ENCODE measurements around the gene KCNMB4. TPM values are rescaled to one million over a fixed set of nuclear protein-coding genes. Genes with fewer than 3 reads are reported as not detected.
"Not testable (repeated sequence)": the region's sequence is repeated elsewhere in the genome, so short reads cannot be mapped to it uniquely, and the experiment has no call there.

KCNMB4 gene
- total RNA-seq, 1 experiment from 2014 or later = 0.13 TPM

GRCh38 chr12:70383886-70384285, 17.8 kb downstream of the KCNMB4 start:
- Histone ChIP-seq H3K36me3 (ENCODE audit: control insufficient read depth, insufficient read depth, low read length) (no peaks in the 10 kb centered on the region), H3K27me3 (ENCODE audit: control insufficient read depth, insufficient read depth, low read length) (no peaks in the 10 kb centered on the region), H3K27ac (ENCODE audit: low read length) (no peak overlapping the region), H3K9me3 (ENCODE audit: control insufficient read depth, insufficient read depth, low read depth, low read length) (no peaks in the 10 kb centered on the region), H3K4me3 (ENCODE audit: low read depth in 2 of 2, low read length in 2 of 2) (no peak overlapping the region), H3K4me1 (ENCODE audit: control insufficient read depth, insufficient read depth, low read length) (no peaks in the 10 kb centered on the region)
- in situ Hi-C loops (cut with HindIII; ENCODE audit: low pct_unique_long_range_greater_than_20kb, low sequenced_read_pairs) (no loop called here), intact Hi-C loops (cut with micrococcal nuclease; ENCODE audit: unreplicated experiment) (no loop called here)
- POLR2A ChIA-PET = no interaction called here
- TF ChIP-seq TCF7L2 (IDR thresholded peaks at IDR 0.05; ENCODE audit: low read depth, low read length) (no peak), SIN3A (IDR thresholded peaks at IDR 0.05; ENCODE audit: borderline replicate concordance, insufficient read depth, low read depth, low read length) (no peak), CTCF (IDR thresholded peaks at IDR 0.05) (no peak), REST (IDR thresholded peaks at IDR 0.05; ENCODE audit: insufficient read depth in 1 of 2, low read depth in 2 of 2, low read length in 1 of 2) (no peak), POLR2AphosphoS5 (IDR thresholded peaks at IDR 0.05; ENCODE audit: low read depth, low read length) (no peak)
- no TSS peak for BruUV-seq (replicated peaks)
- CTCF ChIA-PET = no interaction called here
- no peak for ATAC-seq
- no peak for DNase-seq (ENCODE audit: low read depth, low spot score)

DNA sequence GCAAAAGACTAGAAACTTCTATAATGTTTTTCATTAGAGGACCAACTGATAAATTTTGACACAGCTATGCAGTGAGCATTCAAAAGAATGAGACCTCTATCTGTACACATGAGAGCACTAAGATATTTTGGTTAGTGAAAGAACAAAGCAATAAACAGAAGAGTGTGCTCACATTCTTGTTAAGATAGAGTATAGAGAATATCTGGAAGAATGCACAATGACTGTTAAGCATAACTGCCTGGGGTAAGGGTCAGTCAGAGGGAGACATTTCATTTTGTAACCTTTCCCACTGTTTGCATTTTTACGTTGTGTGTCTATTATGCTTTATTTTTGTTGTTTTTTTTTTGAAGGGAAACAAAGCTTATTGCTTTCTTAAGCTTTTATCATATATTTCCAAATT, 20.7 kb downstream of the KCNMB4 start:
- no peaks in the 10 kb centered on the region for H3K9me3 ChIP-seq (ENCODE audit: control insufficient read depth, insufficient read depth, low read depth, low read length)
- intact Hi-C loops (cut with micrococcal nuclease; ENCODE audit: unreplicated experiment) = no loop called here
- CTCF ChIA-PET = no interaction called here
- DNase-seq (ENCODE audit: low read depth, low spot score) = no peak
- no peaks in the 10 kb centered on the region for H3K36me3 ChIP-seq (ENCODE audit: control insufficient read depth, insufficient read depth, low read length)
- H3K27me3 ChIP-seq (ENCODE audit: control insufficient read depth, insufficient read depth, low read length) = no peaks in the 10 kb centered on the region
- POLR2A ChIA-PET = no interaction called here
- no TSS peak for BruUV-seq (replicated peaks)
- no peak overlapping the region for H3K4me3 ChIP-seq (ENCODE audit: low read depth in 2 of 2, low read length in 2 of 2)
- in situ Hi-C loops (cut with HindIII; ENCODE audit: low pct_unique_long_range_greater_than_20kb, low sequenced_read_pairs) = no loop called here
- TF ChIP-seq TCF7L2 (IDR thresholded peaks at IDR 0.05; ENCODE audit: low read depth, low read length) = no peak
- no peak for ATAC-seq
- no peak overlapping the region for H3K27ac ChIP-seq (ENCODE audit: low read length)
- H3K4me1 ChIP-seq (ENCODE audit: control insufficient read depth, insufficient read depth, low read length) = no peaks in the 10 kb centered on the region

DNA sequence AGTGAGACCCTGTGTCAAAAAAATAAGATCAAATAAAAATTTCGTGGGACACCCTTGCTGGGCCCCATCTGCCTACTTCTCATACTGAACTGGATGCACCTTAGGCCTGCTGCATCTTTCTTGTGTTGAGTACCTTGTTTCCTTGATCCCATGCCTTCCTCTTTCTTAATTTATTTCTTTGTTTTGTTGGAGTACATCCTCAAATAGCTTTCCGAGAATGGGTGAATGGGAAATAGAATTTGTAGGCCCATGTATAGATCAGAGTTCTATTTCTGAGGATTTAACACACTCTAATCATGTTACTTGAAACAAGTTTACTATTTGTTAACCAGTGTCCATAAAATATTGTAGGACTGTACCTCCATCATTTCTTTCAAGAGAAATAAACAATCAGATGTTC, 23.6 kb downstream of the KCNMB4 start:
- CTCF ChIA-PET = no interaction called here
- DNase-seq (ENCODE audit: low read depth, low spot score) (no peak), ATAC-seq (no peak)
- H3K4me3 ChIP-seq (ENCODE audit: low read depth in 2 of 2, low read length in 2 of 2) = no peak overlapping the region
- no TSS peak for BruUV-seq (replicated peaks)
- TF ChIP-seq CTCF (IDR thresholded peaks at IDR 0.05) (no peak), TCF7L2 (IDR thresholded peaks at IDR 0.05; ENCODE audit: low read depth, low read length) (no peak), POLR2AphosphoS5 (IDR thresholded peaks at IDR 0.05; ENCODE audit: low read depth, low read length) (no peak), REST (IDR thresholded peaks at IDR 0.05; ENCODE audit: insufficient read depth in 1 of 2, low read depth in 2 of 2, low read length in 1 of 2) (no peak), SIN3A (IDR thresholded peaks at IDR 0.05; ENCODE audit: borderline replicate concordance, insufficient read depth, low read depth, low read length) (no peak)
- POLR2A ChIA-PET = no interaction called here
- no peaks in the 10 kb centered on the region for H3K9me3 ChIP-seq (ENCODE audit: control insufficient read depth, insufficient read depth, low read depth, low read length)
- in situ Hi-C loops (cut with HindIII; ENCODE audit: low pct_unique_long_range_greater_than_20kb, low sequenced_read_pairs) (no loop called here), intact Hi-C loops (cut with micrococcal nuclease; ENCODE audit: unreplicated experiment) (no loop called here)
- no peaks in the 10 kb centered on the region for H3K36me3 ChIP-seq (ENCODE audit: control insufficient read depth, insufficient read depth, low read length)
- H3K27me3 ChIP-seq (ENCODE audit: control insufficient read depth, insufficient read depth, low read length) = no peaks in the 10 kb centered on the region
- H3K27ac ChIP-seq (ENCODE audit: low read length) = no peak overlapping the region
- no peaks in the 10 kb centered on the region for H3K4me1 ChIP-seq (ENCODE audit: control insufficient read depth, insufficient read depth, low read length)

GRCh38 chr12:70392631-70393030, 26.5 kb downstream of the KCNMB4 start:
- intact Hi-C loops (cut with micrococcal nuclease; ENCODE audit: unreplicated experiment) = loop anchor here (1.0 kb wide), 1 partner anchor 10 kb away; no protein-coding TSS in a partner anchor
- H3K36me3 ChIP-seq (ENCODE audit: control insufficient read depth, insufficient read depth, low read length); BruUV-seq (replicated peaks); CTCF ChIA-PET; POLR2A ChIA-PET; H3K27me3 ChIP-seq (ENCODE audit: control insufficient read depth, insufficient read depth, low read length); H3K9me3 ChIP-seq (ENCODE audit: control insufficient read depth, insufficient read depth, low read depth, low read length); ATAC-seq; DNase-seq (ENCODE audit: low read depth, low spot score); in situ Hi-C loops (cut with HindIII; ENCODE audit: low pct_unique_long_range_greater_than_20kb, low sequenced_read_pairs); H3K4me3 ChIP-seq (ENCODE audit: low read depth in 2 of 2, low read length in 2 of 2); H3K4me1 ChIP-seq (ENCODE audit: control insufficient read depth, insufficient read depth, low read length); H3K27ac ChIP-seq (ENCODE audit: low read length): not testable (repeated sequence)
